ENCODE results near the gene APBA2.
"Not testable (repeated sequence)": the region's sequence is repeated elsewhere in the genome, so short reads cannot be mapped to it uniquely, and the experiment has no call there.

The APBA2 gene

GRCh38 chr15:29095746-29096145, 210.0 kb downstream of the APBA2 start:
- Histone ChIP-seq H3K36me3 (ENCODE audit: control insufficient read depth in 1 of 2, insufficient read depth in 2 of 2, low read length in 2 of 2) (no peaks in the 10 kb centered on the region), H3K4me3 (ENCODE audit: low read depth in 1 of 2, low read length in 2 of 2) (no peak overlapping the region), H3K27me3 (ENCODE audit: control insufficient read depth in 1 of 2, insufficient read depth in 2 of 2, low read length in 2 of 2) (no peaks in the 10 kb centered on the region), H3K9me3 (ENCODE audit: control insufficient read depth in 1 of 2, low read length in 2 of 2) (no peaks in the 10 kb centered on the region), H3K27ac (ENCODE audit: low read depth, low read length) (no peak overlapping the region), H3K4me1 (ENCODE audit: control insufficient read depth in 1 of 2, insufficient read depth in 2 of 2, low read length in 2 of 2) (no peaks in the 10 kb centered on the region), H3K9ac (ENCODE audit: low read depth in 1 of 2, low read length in 2 of 2) (no peak overlapping the region)

- no peak overlapping the region for H3K9ac ChIP-seq (ENCODE audit: low read depth in 1 of 2, low read length in 2 of 2)
- no peaks in the 10 kb centered on the region for H3K36me3 ChIP-seq (ENCODE audit: control insufficient read depth in 1 of 2, insufficient read depth in 2 of 2, low read length in 2 of 2)
- no peaks in the 10 kb centered on the region for H3K4me1 ChIP-seq (ENCODE audit: control insufficient read depth in 1 of 2, insufficient read depth in 2 of 2, low read length in 2 of 2)
- H3K27ac ChIP-seq (ENCODE audit: low read depth, low read length), result no peak overlapping the region
- H3K4me3 ChIP-seq (ENCODE audit: low read depth in 1 of 2, low read length in 2 of 2), result no peak overlapping the region
- no peaks in the 10 kb centered on the region for H3K9me3 ChIP-seq (ENCODE audit: control insufficient read depth in 1 of 2, low read length in 2 of 2)
- H3K27me3 ChIP-seq (ENCODE audit: control insufficient read depth in 1 of 2, insufficient read depth in 2 of 2, low read length in 2 of 2), result no peaks in the 10 kb centered on the region
Measured at GRCh38 chr15:29097168-29097567, 211.4 kb downstream of the APBA2 start.

GRCh38 chr15:29097971-29098370, 212.2 kb downstream of the APBA2 start:
- Histone ChIP-seq H3K27ac (ENCODE audit: low read depth, low read length) (no peak overlapping the region), H3K4me1 (ENCODE audit: control insufficient read depth in 1 of 2, insufficient read depth in 2 of 2, low read length in 2 of 2) (no peaks in the 10 kb centered on the region), H3K27me3 (ENCODE audit: control insufficient read depth in 1 of 2, insufficient read depth in 2 of 2, low read length in 2 of 2) (no peaks in the 10 kb centered on the region), H3K4me3 (ENCODE audit: low read depth in 1 of 2, low read length in 2 of 2) (no peak overlapping the region), H3K36me3 (ENCODE audit: control insufficient read depth in 1 of 2, insufficient read depth in 2 of 2, low read length in 2 of 2) (no peaks in the 10 kb centered on the region), H3K9me3 (ENCODE audit: control insufficient read depth in 1 of 2, low read length in 2 of 2) (no peaks in the 10 kb centered on the region), H3K9ac (ENCODE audit: low read depth in 1 of 2, low read length in 2 of 2) (no peak overlapping the region)

- no peak overlapping the region for H3K27ac ChIP-seq (ENCODE audit: low read depth, low read length)
- H3K9me3 ChIP-seq (ENCODE audit: control insufficient read depth in 1 of 2, low read length in 2 of 2), result no peaks in the 10 kb centered on the region
- no peaks in the 10 kb centered on the region for H3K4me1 ChIP-seq (ENCODE audit: control insufficient read depth in 1 of 2, insufficient read depth in 2 of 2, low read length in 2 of 2)
- H3K36me3 ChIP-seq (ENCODE audit: control insufficient read depth in 1 of 2, insufficient read depth in 2 of 2, low read length in 2 of 2), result no peaks in the 10 kb centered on the region
- H3K9ac ChIP-seq (ENCODE audit: low read depth in 1 of 2, low read length in 2 of 2), result no peak overlapping the region
- no peaks in the 10 kb centered on the region for H3K27me3 ChIP-seq (ENCODE audit: control insufficient read depth in 1 of 2, insufficient read depth in 2 of 2, low read length in 2 of 2)
- no peak overlapping the region for H3K4me3 ChIP-seq (ENCODE audit: low read depth in 1 of 2, low read length in 2 of 2)
Measured at GRCh38 chr15:29098652-29099051, 212.9 kb downstream of the APBA2 start.

- no peaks in the 10 kb centered on the region for H3K9me3 ChIP-seq (ENCODE audit: control insufficient read depth in 1 of 2, low read length in 2 of 2)
- no peak overlapping the region for H3K4me3 ChIP-seq (ENCODE audit: low read depth in 1 of 2, low read length in 2 of 2)
- no peak overlapping the region for H3K9ac ChIP-seq (ENCODE audit: low read depth in 1 of 2, low read length in 2 of 2)
- no peaks in the 10 kb centered on the region for H3K36me3 ChIP-seq (ENCODE audit: control insufficient read depth in 1 of 2, insufficient read depth in 2 of 2, low read length in 2 of 2)
- no peaks in the 10 kb centered on the region for H3K27me3 ChIP-seq (ENCODE audit: control insufficient read depth in 1 of 2, insufficient read depth in 2 of 2, low read length in 2 of 2)
- H3K4me1 ChIP-seq (ENCODE audit: control insufficient read depth in 1 of 2, insufficient read depth in 2 of 2, low read length in 2 of 2), result no peaks in the 10 kb centered on the region
- H3K27ac ChIP-seq (ENCODE audit: low read depth, low read length), result no peak overlapping the region
Measured at GRCh38 chr15:29099131-29099880, 213.5 kb downstream of the APBA2 start.

- Histone ChIP-seq H3K9me3 (ENCODE audit: control insufficient read depth in 1 of 2, low read length in 2 of 2) (no peaks in the 10 kb centered on the region), H3K36me3 (ENCODE audit: control insufficient read depth in 1 of 2, insufficient read depth in 2 of 2, low read length in 2 of 2) (no peaks in the 10 kb centered on the region), H3K27me3 (ENCODE audit: control insufficient read depth in 1 of 2, insufficient read depth in 2 of 2, low read length in 2 of 2) (no peaks in the 10 kb centered on the region), H3K4me3 (ENCODE audit: low read depth in 1 of 2, low read length in 2 of 2) (no peak overlapping the region), H3K4me1 (ENCODE audit: control insufficient read depth in 1 of 2, insufficient read depth in 2 of 2, low read length in 2 of 2) (no peaks in the 10 kb centered on the region), H3K27ac (ENCODE audit: low read depth, low read length) (no peak overlapping the region), H3K9ac (ENCODE audit: low read depth in 1 of 2, low read length in 2 of 2) (no peak overlapping the region)
Measured at GRCh38 chr15:29100486-29101000, 214.8 kb downstream of the APBA2 start.

GRCh38 chr15:29101491-29101890, 215.7 kb downstream of the APBA2 start:
- Histone ChIP-seq H3K4me3 (ENCODE audit: low read depth in 1 of 2, low read length in 2 of 2) (no peak overlapping the region), H3K4me1 (ENCODE audit: control insufficient read depth in 1 of 2, insufficient read depth in 2 of 2, low read length in 2 of 2) (no peaks in the 10 kb centered on the region), H3K36me3 (ENCODE audit: control insufficient read depth in 1 of 2, insufficient read depth in 2 of 2, low read length in 2 of 2) (no peaks in the 10 kb centered on the region), H3K27ac (ENCODE audit: low read depth, low read length) (no peak overlapping the region), H3K27me3 (ENCODE audit: control insufficient read depth in 1 of 2, insufficient read depth in 2 of 2, low read length in 2 of 2) (no peaks in the 10 kb centered on the region), H3K9ac (ENCODE audit: low read depth in 1 of 2, low read length in 2 of 2) (no peak overlapping the region), H3K9me3 (ENCODE audit: control insufficient read depth in 1 of 2, low read length in 2 of 2) (no peaks in the 10 kb centered on the region)

GRCh38 chr15:29102173-29102794, 216.5 kb downstream of the APBA2 start:
- H3K9me3 ChIP-seq (ENCODE audit: control insufficient read depth in 1 of 2, low read length in 2 of 2); H3K4me3 ChIP-seq (ENCODE audit: low read depth in 1 of 2, low read length in 2 of 2); H3K4me1 ChIP-seq (ENCODE audit: control insufficient read depth in 1 of 2, insufficient read depth in 2 of 2, low read length in 2 of 2); H3K9ac ChIP-seq (ENCODE audit: low read depth in 1 of 2, low read length in 2 of 2); H3K27me3 ChIP-seq (ENCODE audit: control insufficient read depth in 1 of 2, insufficient read depth in 2 of 2, low read length in 2 of 2); H3K36me3 ChIP-seq (ENCODE audit: control insufficient read depth in 1 of 2, insufficient read depth in 2 of 2, low read length in 2 of 2); H3K27ac ChIP-seq (ENCODE audit: low read depth, low read length): not testable (repeated sequence)

GRCh38 chr15:29102911-29103823, 217.4 kb downstream of the APBA2 start:
- H3K36me3 ChIP-seq (ENCODE audit: control insufficient read depth in 1 of 2, insufficient read depth in 2 of 2, low read length in 2 of 2), result no peaks in the 10 kb centered on the region
- H3K27ac ChIP-seq (ENCODE audit: low read depth, low read length), result no peak overlapping the region
- H3K27me3 ChIP-seq (ENCODE audit: control insufficient read depth in 1 of 2, insufficient read depth in 2 of 2, low read length in 2 of 2), result no peaks in the 10 kb centered on the region
- H3K9ac ChIP-seq (ENCODE audit: low read depth in 1 of 2, low read length in 2 of 2), result no peak overlapping the region
- H3K9me3 ChIP-seq (ENCODE audit: control insufficient read depth in 1 of 2, low read length in 2 of 2), result no peaks in the 10 kb centered on the region
- H3K4me3 ChIP-seq (ENCODE audit: low read depth in 1 of 2, low read length in 2 of 2), result no peak overlapping the region
- H3K4me1 ChIP-seq (ENCODE audit: control insufficient read depth in 1 of 2, insufficient read depth in 2 of 2, low read length in 2 of 2), result no peaks in the 10 kb centered on the region
